Ovary (tissue), 3 donors: ENCODE data around the gene MADD.

Source experiments
- EP300 ChIP-seq: sonication (generic); formaldehyde crosslinking; IDR thresholded peaks from one replicate; pipeline ENCODE4 v1.6.1; 2017; ENCODE audit warnings: antibody characterized with exemption
- POLR2A ChIP-seq: fragments of 450-650 bp; IDR thresholded peaks from one replicate; pipeline ENCODE4 v1.6.1; 2017; ENCODE audit warnings: antibody characterized with exemption, mild to moderate bottlenecking, moderate library complexity
- TF ChIP-seq, protein P1 (sequence below), 3 donors: fragments of 450-650 bp in 2 of 3; fragments of 200-600 bp in 1 of 3; IDR thresholded peaks; one replicate each; pipeline versions ENCODE4 v1.5.1 to v1.8.0; 2016 to 2022; ENCODE audit warnings: antibody characterized with exemption in 3 of 3, mild to moderate bottlenecking in 1 of 3
- donor health status: DM: no; HTN: no; CAD: no.

DNA sequence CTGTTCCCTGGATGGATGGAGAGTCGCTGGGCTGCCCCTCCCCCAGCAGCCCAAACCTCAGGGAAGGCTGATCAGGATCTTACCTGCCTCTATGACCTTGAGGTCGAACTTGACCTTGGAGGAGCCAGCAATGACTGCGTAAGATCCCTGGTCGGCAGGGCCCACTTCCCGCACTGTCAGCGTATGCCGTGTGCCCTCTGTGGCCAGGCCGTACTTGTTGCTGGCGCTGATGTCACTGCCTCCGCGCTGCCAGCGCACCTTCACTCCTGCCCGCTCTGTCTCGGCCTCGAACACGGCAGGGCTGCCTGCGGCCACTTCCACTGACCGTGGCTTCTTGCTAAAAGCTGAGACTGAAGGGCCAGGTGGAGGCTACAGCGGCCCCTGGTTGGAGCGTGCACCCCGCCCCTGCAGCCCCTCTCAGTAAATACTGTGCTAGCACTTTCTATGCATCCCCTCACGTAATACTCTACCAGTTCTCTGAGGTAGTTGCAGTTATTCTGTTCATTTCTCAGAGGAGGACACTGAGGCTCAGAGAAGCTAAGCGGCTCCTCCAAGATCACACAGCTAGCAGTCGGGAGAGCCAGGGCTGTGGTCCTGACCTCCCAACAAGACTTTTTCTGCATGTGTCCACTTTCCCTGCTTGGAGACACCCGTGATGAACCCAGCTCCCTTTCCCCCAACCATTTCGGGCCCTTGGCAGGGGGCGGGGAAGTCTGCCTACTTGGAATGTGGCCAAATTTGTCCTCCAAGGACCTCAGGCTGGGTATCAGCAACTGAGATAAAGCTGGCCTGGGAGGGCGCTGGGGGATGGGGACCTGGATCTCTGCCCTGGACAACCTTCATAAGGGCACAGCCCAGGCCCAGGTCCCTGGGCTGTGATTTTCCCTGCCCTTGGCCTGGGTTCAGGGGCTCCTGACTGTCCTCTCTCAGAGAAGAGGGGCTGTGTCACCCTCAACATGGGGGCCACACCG lies 81.5 kb downstream of the MADD start:
- TF ChIP-seq POLR2A (no peak), EP300 (no peak)
- TF ChIP-seq, protein P1, sequence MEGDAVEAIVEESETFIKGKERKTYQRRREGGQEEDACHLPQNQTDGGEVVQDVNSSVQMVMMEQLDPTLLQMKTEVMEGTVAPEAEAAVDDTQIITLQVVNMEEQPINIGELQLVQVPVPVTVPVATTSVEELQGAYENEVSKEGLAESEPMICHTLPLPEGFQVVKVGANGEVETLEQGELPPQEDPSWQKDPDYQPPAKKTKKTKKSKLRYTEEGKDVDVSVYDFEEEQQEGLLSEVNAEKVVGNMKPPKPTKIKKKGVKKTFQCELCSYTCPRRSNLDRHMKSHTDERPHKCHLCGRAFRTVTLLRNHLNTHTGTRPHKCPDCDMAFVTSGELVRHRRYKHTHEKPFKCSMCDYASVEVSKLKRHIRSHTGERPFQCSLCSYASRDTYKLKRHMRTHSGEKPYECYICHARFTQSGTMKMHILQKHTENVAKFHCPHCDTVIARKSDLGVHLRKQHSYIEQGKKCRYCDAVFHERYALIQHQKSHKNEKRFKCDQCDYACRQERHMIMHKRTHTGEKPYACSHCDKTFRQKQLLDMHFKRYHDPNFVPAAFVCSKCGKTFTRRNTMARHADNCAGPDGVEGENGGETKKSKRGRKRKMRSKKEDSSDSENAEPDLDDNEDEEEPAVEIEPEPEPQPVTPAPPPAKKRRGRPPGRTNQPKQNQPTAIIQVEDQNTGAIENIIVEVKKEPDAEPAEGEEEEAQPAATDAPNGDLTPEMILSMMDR (IDR thresholded peaks at IDR 0.05) = no peak
